ENCODE data around the gene CST9L. TPM values are rescaled to one million over a fixed set of nuclear protein-coding genes. Genes with fewer than 3 reads are reported as not detected.

Gene CST9L
- total and polyA plus RNA-seq, 2 of the 13 experiments (the other 11 are each of a cell fraction or from before 2014, with no cell fraction given) = 0.15 TPM; not detected in 1

GRCh38 chr20:23585449-23585807, 17.1 kb upstream of the CST9L start (continued):
- TF ChIP-seq ARID4A (CRISPR knock-in tag; IDR thresholded peaks at IDR 0.05; ENCODE audit: borderline replicate concordance) = 0 out of 2 replicates have a peak, but pooled peaks have one; percentile 2
- TF ChIP-seq ZNF652 (CRISPR knock-in tag; IDR thresholded peaks at IDR 0.05; ENCODE audit: borderline replicate concordance, low read depth) = no peak
- peak; percentile 80; the same call in 1 of the 2 replicates for TF ChIP-seq HNRNPL (IDR thresholded peaks at IDR 0.05; ENCODE audit: low read depth, low read length)
- TF ChIP-seq ADNP (CRISPR knock-in tag; IDR thresholded peaks at IDR 0.05) = no peak
- TF ChIP-seq PHF20 (CRISPR knock-in tag; IDR thresholded peaks at IDR 0.05) = no peak; the same call in 1 of the 2 replicates
- 0 out of 2 replicates have a peak, but pooled peaks have one; percentile 6 for TF ChIP-seq ZBTB4 (CRISPR knock-in tag; IDR thresholded peaks at IDR 0.05; ENCODE audit: borderline replicate concordance)
- TF ChIP-seq ZFY (CRISPR knock-in tag; IDR thresholded peaks at IDR 0.05) = 0 out of 2 replicates have a peak, but pooled peaks have one; percentile 16
- TF ChIP-seq POLR2A (IDR thresholded peaks at IDR 0.05; ENCODE audit: insufficient read depth in 1 of 2, low read depth in 2 of 2, low read length in 2 of 2) = no peak
- TF ChIP-seq ZNF224 (CRISPR knock-in tag; IDR thresholded peaks at IDR 0.05) = no peak
- no peak for TF ChIP-seq POLR2G (IDR thresholded peaks at IDR 0.05; ENCODE audit: low read depth, low read length)
- TF ChIP-seq HNF4G (IDR thresholded peaks at IDR 0.05; ENCODE audit: borderline replicate concordance, low read depth, low read length) = no peak
- TF ChIP-seq HNF4G (CRISPR knock-in tag; IDR thresholded peaks at IDR 0.05; ENCODE audit: borderline replicate concordance, low read depth) = 0 out of 2 replicates have a peak, but pooled peaks have one; percentile 6
